ENCODE results near the gene ALKBH6. TPM values are rescaled to one million over a fixed set of nuclear protein-coding genes. Genes with fewer than 3 reads are reported as not detected.

ALKBH6 gene
- total RNA-seq, 6 donors from 2014 or later, result 22.3 to 95.3 (median 32.6) TPM

GRCh38 chr19:35992907-35993765 lies 20.9 kb downstream of the ALKBH6 start:
- no peak for DNase-seq
- no peaks in the 10 kb centered on the region for H3K27me3 ChIP-seq
- H3K36me3 ChIP-seq, result peaks cover 0 to 9% (median 4%) of the 10 kb centered on the region in 4 donors
- peaks cover 22 to 35% (median 24%) of the 10 kb centered on the region in 4 donors for H3K4me1 ChIP-seq
- TF ChIP-seq POLR2AphosphoS5 (IDR thresholded peaks at IDR 0.05) (no peak), CTCF (IDR thresholded peaks at IDR 0.05) (no peak), EP300 (IDR thresholded peaks at IDR 0.05) (no peak)
- no peak overlapping the region for H3K4me3 ChIP-seq
- no peaks in the 10 kb centered on the region for H3K9me3 ChIP-seq
- ATAC-seq (ENCODE audit: low FRiP score in 2 of 2), result no peak
- no peak overlapping the region for H3K27ac ChIP-seq
- WGBS, 2 donors, result 88 to 89% methylated on average over 8 of the region's 8 CpGs

GRCh38 chr19:35991731-35992450 lies 22.1 kb downstream of the ALKBH6 start:
- WGBS, 2 donors, result 83 to 87% methylated on average over 7 of the region's 7 CpGs
- no peak for ATAC-seq (ENCODE audit: low FRiP score in 2 of 2)
- Histone ChIP-seq H3K4me3 (no peak overlapping the region), H3K36me3 (no peaks in the 10 kb centered on the region), H3K27me3 (peaks cover 0 to 4% (median 0%) of the 10 kb centered on the region in 4 donors), H3K4me1 (peaks cover 25 to 34% (median 27%) of the 10 kb centered on the region in 4 donors), H3K27ac (no peak overlapping the region), H3K9me3 (no peaks in the 10 kb centered on the region)
- no peak for DNase-seq
- TF ChIP-seq POLR2A (IDR thresholded peaks at IDR 0.05) (no peak), CTCF (IDR thresholded peaks at IDR 0.05) (no peak), EP300 (IDR thresholded peaks at IDR 0.05) (no peak), POLR2AphosphoS5 (IDR thresholded peaks at IDR 0.05) (no peak)

- ATAC-seq (ENCODE audit: low FRiP score in 2 of 2), result no peak
- TF ChIP-seq EP300 (IDR thresholded peaks at IDR 0.05) (no peak), POLR2AphosphoS5 (IDR thresholded peaks at IDR 0.05) (no peak), CTCF (IDR thresholded peaks at IDR 0.05) (no peak), POLR2A (IDR thresholded peaks at IDR 0.05) (no peak)
- H3K4me3 ChIP-seq, result no peak overlapping the region
- no peaks in the 10 kb centered on the region for H3K9me3 ChIP-seq
- no peak overlapping the region for H3K27ac ChIP-seq
- DNase-seq, result no peak
- 79 to 84% methylated on average over 10 of the region's 10 CpGs for WGBS, 2 donors
- H3K4me1 ChIP-seq, result peaks cover 20 to 31% (median 22%) of the 10 kb centered on the region in 4 donors
- H3K36me3 ChIP-seq, result no peaks in the 10 kb centered on the region
- peaks cover 0 to 12% (median 0%) of the 10 kb centered on the region in 4 donors for H3K27me3 ChIP-seq
Measured at GRCh38 chr19:35990771-35991730, 23.0 kb downstream of the ALKBH6 start.

- TF ChIP-seq EP300 (IDR thresholded peaks at IDR 0.05) (no peak), CTCF (IDR thresholded peaks at IDR 0.05) (no peak), POLR2AphosphoS5 (IDR thresholded peaks at IDR 0.05) (no peak), POLR2A (IDR thresholded peaks at IDR 0.05) (no peak)
- Histone ChIP-seq H3K36me3 (no peaks in the 10 kb centered on the region), H3K27ac (no peak overlapping the region), H3K27me3 (peaks cover 0 to 12% (median 0%) of the 10 kb centered on the region in 4 donors), H3K9me3 (no peaks in the 10 kb centered on the region), H3K4me3 (no peak overlapping the region), H3K4me1 (peaks cover 15 to 23% (median 16%) of the 10 kb centered on the region in 4 donors)
- ATAC-seq (ENCODE audit: low FRiP score in 2 of 2) (no peak), DNase-seq (no peak)
- WGBS, 2 donors, result 88 to 89% methylated on average over 4 of the region's 4 CpGs
Measured at GRCh38 chr19:35990156-35990555, 23.9 kb downstream of the ALKBH6 start.
